ENCODE measurements around the gene EBF3.

Gene EBF3

GRCh38 chr10:129868449-129869035, 95.5 kb downstream of the EBF3 start:
- no peak for DNase-seq

- DNase-seq = no peak
Observed at GRCh38 chr10:129867631-129868179, 96.4 kb downstream of the EBF3 start.

- no peak for DNase-seq
Observed at GRCh38 chr10:129866894-129867293, 97.2 kb downstream of the EBF3 start.

- no peak for DNase-seq
Observed at GRCh38 chr10:129865960-129866359, 98.1 kb downstream of the EBF3 start.

- DNase-seq = no peak
Observed at GRCh38 chr10:129865413-129865812, 98.7 kb downstream of the EBF3 start.

- no peak for DNase-seq
Observed at GRCh38 chr10:129864601-129865126, 99.4 kb downstream of the EBF3 start.

GRCh38 chr10:129864082-129864481, 100.0 kb downstream of the EBF3 start:
- no peak for DNase-seq

- DNase-seq = no peak
Observed at GRCh38 chr10:129863201-129863663, 100.8 kb downstream of the EBF3 start.

- no peak for DNase-seq
Observed at GRCh38 chr10:129861776-129862531, 102.1 kb downstream of the EBF3 start.

GRCh38 chr10:129860396-129860795, 103.7 kb downstream of the EBF3 start:
- no peak for DNase-seq

- no peak for DNase-seq
Observed at GRCh38 chr10:129859536-129859935, 104.5 kb downstream of the EBF3 start.

GRCh38 chr10:129857242-129857960, 106.7 kb downstream of the EBF3 start:
- DNase-seq = no peak

GRCh38 chr10:129855836-129856563, 108.1 kb downstream of the EBF3 start:
- DNase-seq = no peak

- no peak for DNase-seq
Observed at GRCh38 chr10:129854796-129855705, 109.0 kb downstream of the EBF3 start.

- DNase-seq = no peak
Observed at GRCh38 chr10:129854158-129854557, 109.9 kb downstream of the EBF3 start.

- DNase-seq = peak; percentile 11
Observed at GRCh38 chr10:129853562-129853903, 110.5 kb downstream of the EBF3 start.

GRCh38 chr10:129852829-129853561, 111.1 kb downstream of the EBF3 start:
- no peak for DNase-seq

GRCh38 chr10:129851941-129852640, 112.0 kb downstream of the EBF3 start:
- DNase-seq = no peak

- no peak for DNase-seq
Observed at GRCh38 chr10:129850790-129851189, 113.3 kb downstream of the EBF3 start.

- DNase-seq = no peak
Observed at GRCh38 chr10:129850316-129850715, 113.8 kb downstream of the EBF3 start.
